Lower leg skin (tissue), 4 donors: ENCODE measurements around the gene IL2RA. TPM values are rescaled to one million over a fixed set of nuclear protein-coding genes. Genes with fewer than 3 reads are reported as not detected.
"Not testable (repeated sequence)": the region's sequence is repeated elsewhere in the genome, so short reads cannot be mapped to it uniquely, and the experiment has no call there.

Experiments used
- DNase-seq, 2 donors: peaks; one replicate each; pipeline ENCODE4 v3.0.0-alpha.2; 2019; ENCODE audit warnings: low spot score in 2 of 2
- H3K4me3 ChIP-seq: fragments of 200-600 bp; sonication (generic); 2 replicates; pipeline ENCODE4 v1.5.1; 2017; ENCODE audit warnings: mild to moderate bottlenecking, low read depth; ENCODE audit not compliant: poor library complexity, severe bottlenecking
- POLR2A ChIP-seq, 2 donors: fragments of 450-650 bp; IDR thresholded peaks; one replicate each; pipeline ENCODE4 v1.6.1; 2016 to 2017; ENCODE audit warnings: antibody characterized with exemption in 2 of 2, mild to moderate bottlenecking in 1 of 2, moderate library complexity in 1 of 2
- WGBS, 2 donors: methylation state at CpG; one replicate each; pipeline ENCODE4 v1.1.5; 2018; 5-methylcytosine and 5-hydroxymethylcytosine counted together
- intact Hi-C: fragments of 100-400 bp; cut with DNase I; formaldehyde crosslinking; loops from one replicate; pipeline ENCODE4 v1.15.0; 2023; ENCODE audit warnings: low total_unique reads
- total RNA-seq, 4 donors: library from RNA; depleted of rRNA; stranded (reverse); fragments of >200 nt; gene quantifications; one replicate each; pipeline ENCODE4 v1.1.0, GENCODE V29; 2016
- TF ChIP-seq, protein P1 (sequence below), 3 donors: fragments of 450-650 bp; IDR thresholded peaks; one replicate each; pipeline ENCODE4 v1.5.1; 2016; ENCODE audit warnings: antibody characterized with exemption in 3 of 3, mild to moderate bottlenecking in 3 of 3, moderate library complexity in 2 of 3

IL2RA gene
- total RNA-seq, 4 donors from 2014 or later = 0.10 to 1.3 TPM; not detected in 2

DNA sequence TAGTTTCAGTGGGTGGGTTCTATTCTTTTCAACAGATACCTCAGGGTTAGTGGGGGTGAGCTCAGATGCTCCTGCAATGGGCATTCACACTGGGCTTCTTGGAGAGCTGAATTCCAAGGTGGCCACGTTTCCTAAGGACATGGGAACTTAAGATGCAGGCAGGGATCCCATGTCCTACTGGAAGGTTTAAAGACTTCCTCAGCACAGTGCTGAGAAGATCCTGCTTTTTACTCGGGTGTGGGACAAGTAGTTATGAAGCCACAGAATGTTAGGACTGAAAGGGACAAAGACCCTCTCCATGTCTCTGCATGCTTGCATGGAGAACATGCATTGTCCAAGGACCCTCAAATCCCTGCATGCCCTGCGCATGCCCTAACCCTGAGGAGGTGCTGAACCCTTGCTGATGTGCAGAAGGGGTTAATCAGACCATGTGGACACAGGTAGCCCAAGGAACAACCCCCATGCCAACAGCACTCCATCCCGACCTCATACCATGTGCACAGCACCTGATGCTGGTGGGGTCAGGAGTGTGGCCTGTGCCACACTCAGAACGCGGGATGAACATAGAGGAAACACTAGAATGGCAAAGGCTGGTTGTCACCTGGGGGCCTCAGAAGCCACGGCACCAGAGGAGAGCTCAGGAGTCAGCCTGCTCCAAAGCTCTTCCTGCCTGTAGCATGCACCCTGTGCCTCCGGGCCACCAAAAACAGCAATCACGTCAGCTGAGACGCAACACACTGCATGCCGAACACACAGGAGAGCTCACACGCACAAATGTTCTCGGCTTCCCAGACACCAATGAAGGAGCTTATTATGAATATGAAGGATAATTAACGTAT lies 15.2 kb downstream of the IL2RA start:
- peak in 1 of 2 donors; percentile 45 for DNase-seq
- intact Hi-C loops = no loop called here
- no peak for TF ChIP-seq POLR2A (IDR thresholded peaks at IDR 0.05)
- H3K4me3 ChIP-seq = no peak overlapping the region
- WGBS, 2 donors = 79 to 82% methylated on average over 14 of the region's 14 CpGs

DNA sequence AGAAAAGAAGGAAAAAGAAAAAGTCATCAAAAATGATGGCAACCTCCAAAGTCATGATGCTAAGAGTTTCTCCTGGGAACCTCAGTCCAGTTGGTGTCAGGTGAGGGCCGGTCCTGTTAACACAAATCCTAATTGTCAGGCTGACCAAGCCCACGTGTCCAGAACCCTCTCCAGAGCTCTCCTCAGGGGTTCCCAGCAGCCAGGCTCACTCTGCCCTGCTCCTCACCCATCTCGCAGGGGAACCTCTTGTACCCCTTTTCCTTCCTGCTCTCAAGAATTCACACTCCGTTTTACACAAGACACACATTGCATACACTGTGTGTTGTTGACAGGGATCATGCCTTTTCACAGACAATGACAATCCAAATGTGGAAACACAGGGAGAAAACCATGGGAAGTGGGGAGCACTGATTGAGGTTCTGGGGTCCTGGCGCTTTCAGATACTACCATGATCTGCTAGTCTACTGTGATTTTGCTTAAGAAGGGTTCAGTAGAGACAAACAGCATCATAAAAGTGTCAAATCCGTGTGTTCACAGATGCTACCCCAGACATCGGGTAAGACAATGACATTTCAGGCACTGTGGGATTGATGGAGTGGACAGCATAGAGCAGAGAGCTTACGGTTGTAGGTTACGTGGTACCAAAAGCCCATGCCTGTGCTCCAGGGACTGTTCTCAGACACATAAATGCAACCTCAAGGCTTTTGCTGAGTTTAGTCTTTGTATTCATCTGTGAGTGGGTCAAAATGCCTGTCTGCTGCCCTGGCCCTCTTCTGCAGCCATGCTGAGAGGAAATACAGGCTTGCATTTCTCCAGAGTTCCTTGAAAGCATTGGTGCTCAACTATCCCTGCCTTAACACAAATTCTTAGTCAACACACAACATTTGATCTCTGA lies 16.0 kb downstream of the IL2RA start:
- no peak overlapping the region for H3K4me3 ChIP-seq
- TF ChIP-seq, protein P1, sequence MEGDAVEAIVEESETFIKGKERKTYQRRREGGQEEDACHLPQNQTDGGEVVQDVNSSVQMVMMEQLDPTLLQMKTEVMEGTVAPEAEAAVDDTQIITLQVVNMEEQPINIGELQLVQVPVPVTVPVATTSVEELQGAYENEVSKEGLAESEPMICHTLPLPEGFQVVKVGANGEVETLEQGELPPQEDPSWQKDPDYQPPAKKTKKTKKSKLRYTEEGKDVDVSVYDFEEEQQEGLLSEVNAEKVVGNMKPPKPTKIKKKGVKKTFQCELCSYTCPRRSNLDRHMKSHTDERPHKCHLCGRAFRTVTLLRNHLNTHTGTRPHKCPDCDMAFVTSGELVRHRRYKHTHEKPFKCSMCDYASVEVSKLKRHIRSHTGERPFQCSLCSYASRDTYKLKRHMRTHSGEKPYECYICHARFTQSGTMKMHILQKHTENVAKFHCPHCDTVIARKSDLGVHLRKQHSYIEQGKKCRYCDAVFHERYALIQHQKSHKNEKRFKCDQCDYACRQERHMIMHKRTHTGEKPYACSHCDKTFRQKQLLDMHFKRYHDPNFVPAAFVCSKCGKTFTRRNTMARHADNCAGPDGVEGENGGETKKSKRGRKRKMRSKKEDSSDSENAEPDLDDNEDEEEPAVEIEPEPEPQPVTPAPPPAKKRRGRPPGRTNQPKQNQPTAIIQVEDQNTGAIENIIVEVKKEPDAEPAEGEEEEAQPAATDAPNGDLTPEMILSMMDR (IDR thresholded peaks at IDR 0.05) = no peak
- TF ChIP-seq POLR2A (IDR thresholded peaks at IDR 0.05) = no peak
- intact Hi-C loops = no loop called here
- peak in 1 of 2 donors; percentile 46 for DNase-seq
- WGBS, 2 donors = 70 to 74% methylated on average over 9 of the region's 9 CpGs

GRCh38 chr10:6045314-6045848 lies 16.8 kb downstream of the IL2RA start:
- H3K4me3 ChIP-seq = no peak overlapping the region
- intact Hi-C loops = no loop called here
- whole genome bisulfite sequencing, 2 donors = 59 to 63% methylated on average over 8 of the region's 8 CpGs
- TF ChIP-seq POLR2A (IDR thresholded peaks at IDR 0.05) = no peak
- TF ChIP-seq, protein P1 (IDR thresholded peaks at IDR 0.05) = no peak
- peak in 1 of 2 donors; percentile 21 for DNase-seq

DNA sequence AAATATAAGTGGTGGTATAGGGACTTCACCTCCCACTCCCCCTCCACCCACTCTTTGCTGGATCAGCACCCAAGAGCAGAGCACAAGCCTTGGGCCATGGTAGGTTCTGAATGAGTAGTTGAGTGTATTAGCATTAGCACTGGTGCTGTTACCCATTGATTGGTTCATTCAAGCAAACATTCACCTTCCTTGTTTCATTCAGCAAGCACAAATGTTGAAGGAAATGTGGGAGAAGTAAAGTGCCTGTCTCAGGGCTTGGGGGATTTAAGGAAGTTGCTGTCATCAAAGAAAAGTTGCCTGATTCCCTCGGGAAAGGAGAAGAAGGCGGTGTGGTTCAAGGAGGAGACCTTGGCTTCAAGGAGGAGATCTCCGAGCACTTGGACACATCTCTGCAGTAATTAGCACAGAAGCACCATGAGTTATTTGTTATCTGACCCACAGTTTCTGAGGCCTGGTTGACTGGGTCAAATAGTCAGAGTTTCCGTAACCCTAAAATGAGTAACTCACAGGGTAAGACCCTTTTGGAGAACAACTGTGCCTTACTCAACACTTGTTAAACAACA lies 17.3 kb downstream of the IL2RA start:
- intact Hi-C loops = no loop called here
- no peak overlapping the region for H3K4me3 ChIP-seq
- DNase-seq = peak in 1 of 2 donors; percentile 18
- no peak for TF ChIP-seq POLR2A (IDR thresholded peaks at IDR 0.05)
- TF ChIP-seq, protein P1 (IDR thresholded peaks at IDR 0.05) = no peak
- 67 to 85% methylated on average over 4 of the region's 4 CpGs for WGBS, 2 donors

- H3K4me3 ChIP-seq = no peak overlapping the region
- 81 to 82% methylated on average over 7 of the region's 7 CpGs for WGBS, 2 donors
- intact Hi-C loops = no loop called here
- DNase-seq = peak in 1 of 2 donors; percentile 57
- no peak for TF ChIP-seq POLR2A (IDR thresholded peaks at IDR 0.05)
- TF ChIP-seq, protein P1 (IDR thresholded peaks at IDR 0.05) = no peak
Observed at GRCh38 chr10:6044060-6044459, 18.1 kb downstream of the IL2RA start.

GRCh38 chr10:6043377-6043776 lies 18.8 kb downstream of the IL2RA start:
- H3K4me3 ChIP-seq, intact Hi-C loops: not testable (repeated sequence)
- peak in 1 of 2 donors; percentile 34 for DNase-seq
- WGBS, 2 donors = 90 to 93% methylated on average over 6 of the region's 6 CpGs
